Measurements from ENCODE around the gene SAP30BP.

Gene SAP30BP

GRCh38 chr17:75724016-75725003, 57.2 kb downstream of the SAP30BP start:
- Histone ChIP-seq H3K36me3 (ENCODE audit: control insufficient read depth in 1 of 2, insufficient read depth in 2 of 2, low read depth in 1 of 2, low read length in 2 of 2) (peaks cover 0 to 55% of the 10 kb centered on the region in 2 experiments), H3K27me3 (ENCODE audit: control insufficient read depth in 1 of 2, insufficient read depth in 1 of 2, low read length in 2 of 2) (peaks cover 0 to 65% of the 10 kb centered on the region in 2 experiments), H2AK5ac (ENCODE audit: low read length, severe bottlenecking) (no peak overlapping the region), H2AFZ (ENCODE audit: low read depth, low read length) (no peak overlapping the region), H3K9ac (ENCODE audit: low read length) (no peak overlapping the region), H4K91ac (ENCODE audit: low read length) (no peak overlapping the region), H3K23ac (ENCODE audit: low read length in 2 of 2) (no peak overlapping the region), H2BK12ac (ENCODE audit: low read length in 2 of 2) (no peak overlapping the region), H2BK15ac (ENCODE audit: low read depth, poor library complexity, severe bottlenecking) (no peak overlapping the region), H3K27ac (ENCODE audit: low read length, poor library complexity, severe bottlenecking) (no peak overlapping the region), H3K18ac (ENCODE audit: low read depth in 1 of 2, low read length in 2 of 2) (no peak overlapping the region), H3K4me2 (ENCODE audit: low read length, poor library complexity, severe bottlenecking) (no peak overlapping the region), H3K9me3 (ENCODE audit: control insufficient read depth, low read length) (no peaks in the 10 kb centered on the region), H3K4me1 (ENCODE audit: control insufficient read depth, insufficient read depth, low read depth, low read length) (peaks cover 41% of the 10 kb centered on the region), H3K4me3 (ENCODE audit: insufficient read depth in 1 of 2, low read depth in 1 of 2, low read length in 2 of 2) (no peak overlapping the region), H3K4ac (ENCODE audit: low read depth in 1 of 2, low read length in 2 of 2) (no peak overlapping the region), H3K79me1 (replicated peaks; ENCODE audit: low read length, poor library complexity, severe bottlenecking) (peaks cover 13% of the 10 kb centered on the region), H2BK5ac (ENCODE audit: low read depth, low read length, poor library complexity, severe bottlenecking) (no peak overlapping the region), H3K14ac (ENCODE audit: low read length in 2 of 2) (no peak overlapping the region), H2BK120ac (ENCODE audit: low read depth, low read length) (no peak overlapping the region), H4K8ac (ENCODE audit: low read length) (no peak overlapping the region)
- 83% methylated on average over 23 of the region's 23 CpGs for WGBS
- DNase-seq: no peak

GRCh38 chr17:75725504-75725903, 58.4 kb downstream of the SAP30BP start:
- 88% methylated on average over 7 of the region's 7 CpGs for WGBS
- H3K14ac ChIP-seq (ENCODE audit: low read length in 2 of 2): no peak overlapping the region
- H3K27me3 ChIP-seq (ENCODE audit: control insufficient read depth in 1 of 2, insufficient read depth in 1 of 2, low read length in 2 of 2): peaks cover 0 to 61% of the 10 kb centered on the region in 2 experiments

GRCh38 chr17:75727391-75727790, 60.3 kb downstream of the SAP30BP start:
- Histone ChIP-seq H3K18ac (ENCODE audit: low read depth in 1 of 2, low read length in 2 of 2) (no peak overlapping the region), H3K27ac (ENCODE audit: low read length, poor library complexity, severe bottlenecking) (no peak overlapping the region), H3K9me3 (ENCODE audit: control insufficient read depth, low read length) (no peaks in the 10 kb centered on the region), H3K4me1 (ENCODE audit: control insufficient read depth, insufficient read depth, low read depth, low read length) (peaks cover 22% of the 10 kb centered on the region), H3K79me1 (replicated peaks; ENCODE audit: low read length, poor library complexity, severe bottlenecking) (peaks cover 20% of the 10 kb centered on the region), H2AK5ac (ENCODE audit: low read length, severe bottlenecking) (no peak overlapping the region), H4K91ac (ENCODE audit: low read length) (no peak overlapping the region), H2BK5ac (ENCODE audit: low read depth, low read length, poor library complexity, severe bottlenecking) (no peak overlapping the region), H3K9ac (ENCODE audit: low read length) (no peak overlapping the region), H2AFZ (ENCODE audit: low read depth, low read length) (no peak overlapping the region), H2BK12ac (ENCODE audit: low read length in 2 of 2) (no peak overlapping the region), H3K14ac (ENCODE audit: low read length in 2 of 2) (no peak overlapping the region), H3K4me3 (ENCODE audit: insufficient read depth in 1 of 2, low read depth in 1 of 2, low read length in 2 of 2) (no peak overlapping the region), H2BK120ac (ENCODE audit: low read depth, low read length) (no peak overlapping the region), H4K8ac (ENCODE audit: low read length) (no peak overlapping the region), H3K4ac (ENCODE audit: low read depth in 1 of 2, low read length in 2 of 2) (no peak overlapping the region), H3K23ac (ENCODE audit: low read length in 2 of 2) (no peak overlapping the region), H3K27me3 (ENCODE audit: control insufficient read depth in 1 of 2, insufficient read depth in 1 of 2, low read length in 2 of 2) (peaks cover 0 to 44% of the 10 kb centered on the region in 2 experiments), H3K4me2 (ENCODE audit: low read length, poor library complexity, severe bottlenecking) (no peak overlapping the region), H3K36me3 (ENCODE audit: control insufficient read depth in 1 of 2, insufficient read depth in 2 of 2, low read depth in 1 of 2, low read length in 2 of 2) (peaks cover 0 to 83% of the 10 kb centered on the region in 2 experiments), H2BK15ac (ENCODE audit: low read depth, poor library complexity, severe bottlenecking) (no peak overlapping the region)
- WGBS: 87% methylated on average over 16 of the region's 18 CpGs
- DNase-seq: no peak

More at GRCh38 chr17:75725504-75725903, 58.4 kb downstream of the SAP30BP start:
- H4K91ac ChIP-seq (ENCODE audit: low read length): no peak overlapping the region
- H3K23ac ChIP-seq (ENCODE audit: low read length in 2 of 2): no peak overlapping the region
- H3K79me1 ChIP-seq (replicated peaks; ENCODE audit: low read length, poor library complexity, severe bottlenecking): peaks cover 13% of the 10 kb centered on the region
- H3K4me1 ChIP-seq (ENCODE audit: control insufficient read depth, insufficient read depth, low read depth, low read length): peaks cover 36% of the 10 kb centered on the region
- no peak overlapping the region for H2BK5ac ChIP-seq (ENCODE audit: low read depth, low read length, poor library complexity, severe bottlenecking)
- no peak overlapping the region for H3K18ac ChIP-seq (ENCODE audit: low read depth in 1 of 2, low read length in 2 of 2)
- no peak overlapping the region for H4K8ac ChIP-seq (ENCODE audit: low read length)
- peaks cover 0 to 67% of the 10 kb centered on the region in 2 experiments for H3K36me3 ChIP-seq (ENCODE audit: control insufficient read depth in 1 of 2, insufficient read depth in 2 of 2, low read depth in 1 of 2, low read length in 2 of 2)
- H2BK12ac ChIP-seq (ENCODE audit: low read length in 2 of 2): no peak overlapping the region
- no peak overlapping the region for H3K9ac ChIP-seq (ENCODE audit: low read length)
- H2BK120ac ChIP-seq (ENCODE audit: low read depth, low read length): no peak overlapping the region
- H3K4me2 ChIP-seq (ENCODE audit: low read length, poor library complexity, severe bottlenecking): no peak overlapping the region
- no peak overlapping the region for H3K4ac ChIP-seq (ENCODE audit: low read depth in 1 of 2, low read length in 2 of 2)
- H3K4me3 ChIP-seq (ENCODE audit: insufficient read depth in 1 of 2, low read depth in 1 of 2, low read length in 2 of 2): no peak overlapping the region
- no peak overlapping the region for H2BK15ac ChIP-seq (ENCODE audit: low read depth, poor library complexity, severe bottlenecking)
- DNase-seq: no peak
- H3K27ac ChIP-seq (ENCODE audit: low read length, poor library complexity, severe bottlenecking): no peak overlapping the region
- H2AK5ac ChIP-seq (ENCODE audit: low read length, severe bottlenecking): no peak overlapping the region
- no peak overlapping the region for H2AFZ ChIP-seq (ENCODE audit: low read depth, low read length)
- H3K9me3 ChIP-seq (ENCODE audit: control insufficient read depth, low read length): no peaks in the 10 kb centered on the region

DNA sequence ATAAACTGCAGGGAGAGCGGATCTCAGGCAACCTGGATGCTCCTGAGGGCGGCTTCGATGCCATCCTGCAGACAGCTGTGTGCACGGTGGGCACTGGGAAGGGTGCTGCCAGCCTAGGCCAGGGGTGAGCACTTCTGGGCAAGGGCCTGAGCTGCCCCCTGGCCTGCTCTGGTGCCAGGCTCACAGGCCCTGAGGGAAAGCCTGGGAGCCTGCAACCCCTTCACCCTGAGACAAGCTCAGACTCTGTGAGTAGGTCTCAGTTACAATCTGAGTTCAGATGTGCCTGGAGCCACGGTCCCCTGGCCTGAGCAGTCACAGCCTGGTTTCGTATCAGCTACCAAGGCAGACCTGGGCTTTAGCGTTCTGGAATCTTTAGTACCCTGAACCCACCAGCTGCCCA, 62.2 kb downstream of the SAP30BP start:
- H2AFZ ChIP-seq (ENCODE audit: low read depth, low read length): no peak overlapping the region
- no peak overlapping the region for H2AK5ac ChIP-seq (ENCODE audit: low read length, severe bottlenecking)
- no peak overlapping the region for H3K4ac ChIP-seq (ENCODE audit: low read depth in 1 of 2, low read length in 2 of 2)
- peaks cover 0 to 84% of the 10 kb centered on the region in 2 experiments for H3K36me3 ChIP-seq (ENCODE audit: control insufficient read depth in 1 of 2, insufficient read depth in 2 of 2, low read depth in 1 of 2, low read length in 2 of 2)
- H3K18ac ChIP-seq (ENCODE audit: low read depth in 1 of 2, low read length in 2 of 2): no peak overlapping the region
- H4K8ac ChIP-seq (ENCODE audit: low read length): no peak overlapping the region
- no peak overlapping the region for H3K27ac ChIP-seq (ENCODE audit: low read length, poor library complexity, severe bottlenecking)
- H3K79me1 ChIP-seq (replicated peaks; ENCODE audit: low read length, poor library complexity, severe bottlenecking): peaks cover 23% of the 10 kb centered on the region
- no peak overlapping the region for H3K4me3 ChIP-seq (ENCODE audit: insufficient read depth in 1 of 2, low read depth in 1 of 2, low read length in 2 of 2)
- no peak overlapping the region for H2BK15ac ChIP-seq (ENCODE audit: low read depth, poor library complexity, severe bottlenecking)
- no peak overlapping the region for H4K91ac ChIP-seq (ENCODE audit: low read length)
- 85% methylated on average over 7 of the region's 7 CpGs for WGBS
- H2BK12ac ChIP-seq (ENCODE audit: low read length in 2 of 2): no peak overlapping the region
- no peak overlapping the region for H2BK5ac ChIP-seq (ENCODE audit: low read depth, low read length, poor library complexity, severe bottlenecking)
- DNase-seq: no peak
- H3K23ac ChIP-seq (ENCODE audit: low read length in 2 of 2): no peak overlapping the region
- no peaks in the 10 kb centered on the region for H3K9me3 ChIP-seq (ENCODE audit: control insufficient read depth, low read length)
- peaks cover 0 to 32% of the 10 kb centered on the region in 2 experiments for H3K27me3 ChIP-seq (ENCODE audit: control insufficient read depth in 1 of 2, insufficient read depth in 1 of 2, low read length in 2 of 2)
- H3K14ac ChIP-seq (ENCODE audit: low read length in 2 of 2): no peak overlapping the region
- no peak overlapping the region for H3K4me2 ChIP-seq (ENCODE audit: low read length, poor library complexity, severe bottlenecking)
- peaks cover 5% of the 10 kb centered on the region for H3K4me1 ChIP-seq (ENCODE audit: control insufficient read depth, insufficient read depth, low read depth, low read length)
- no peak overlapping the region for H3K9ac ChIP-seq (ENCODE audit: low read length)
- H2BK120ac ChIP-seq (ENCODE audit: low read depth, low read length): no peak overlapping the region

All from mesenchymal stem cell (in vitro differentiated cells and primary cell).